Activated CD4-positive, alpha-beta memory T cell treated with anti-CD3 and anti-CD28 coated beads for 36 hours (primary cell): Measurements from ENCODE around the gene DNTT. TPM values are rescaled to one million over a fixed set of nuclear protein-coding genes. Genes with fewer than 3 reads are reported as not detected.
"Not testable (repeated sequence)": the region's sequence is repeated elsewhere in the genome, so short reads cannot be mapped to it uniquely, and the experiment has no call there.

Source experiments
- CTCF ChIA-PET: fragments of 350-600 bp; sonication (Branson Sonifier 250); formaldehyde crosslinking; loops from one replicate; lab custom pipeline; 2021; ENCODE audit warnings: antibody characterized with exemption, inconsistent platforms; lab: Charles Lee
- POLR2A ChIA-PET: fragments of 350-600 bp; sonication (Branson Sonifier 250); formaldehyde crosslinking; loops from one replicate; lab custom pipeline; 2021; ENCODE audit warnings: antibody characterized with exemption; lab: Charles Lee
- DNase-seq: peaks from one replicate; pipeline ENCODE4 v3.0.0-alpha.2; 2020
- H3K27ac Mint-ChIP-seq: one replicate; pipeline ENCODE4 v1.8.0; 2021; ENCODE audit warnings: mixed read lengths
- H3K27me3 Mint-ChIP-seq: one replicate; pipeline ENCODE4 v1.8.0; 2021; ENCODE audit warnings: mixed read lengths
- H3K36me3 Mint-ChIP-seq: one replicate; pipeline ENCODE4 v1.8.0; 2021; ENCODE audit warnings: mixed read lengths
- H3K4me1 Mint-ChIP-seq: one replicate; pipeline ENCODE4 v1.8.0; 2021; ENCODE audit warnings: low read depth, mixed read lengths
- H3K4me3 Mint-ChIP-seq: one replicate; pipeline ENCODE4 v1.8.0; 2021; ENCODE audit warnings: mild to moderate bottlenecking, mixed read lengths
- H3K9me3 Mint-ChIP-seq: one replicate; pipeline ENCODE4 v1.8.0; 2021; ENCODE audit warnings: mixed read lengths
- intact Hi-C: fragments of 100-400 bp; cut with micrococcal nuclease; formaldehyde crosslinking; loops from one replicate; pipeline ENCODE4 v1.15.1; 2023
- total RNA-seq, 2 experiments: library from RNA; stranded (reverse); gene quantifications; one replicate each; pipeline ENCODE4 v1.2.3, GENCODE V29; 2021

The DNTT gene
- total RNA-seq, 2 experiments from 2014 or later = not detected

DNA sequence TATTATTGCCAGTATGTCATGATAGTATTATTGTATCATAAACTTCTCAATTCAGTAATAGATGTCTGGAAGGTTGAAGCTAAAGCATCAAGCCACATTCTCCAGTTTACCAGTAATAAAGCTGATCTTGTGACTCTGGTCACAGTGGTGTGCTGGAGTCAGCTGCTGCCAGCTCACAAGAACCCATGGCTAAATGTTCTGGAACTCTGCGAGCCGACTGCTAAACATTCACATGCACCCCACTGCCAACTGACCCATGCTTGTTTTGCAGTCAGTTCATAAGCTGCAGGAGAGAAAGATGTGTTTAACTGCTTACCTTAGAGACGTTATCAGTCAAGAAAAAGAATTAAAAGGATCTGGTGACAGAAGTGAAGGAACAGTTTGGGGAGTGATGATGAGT, 5.9 kb upstream of the DNTT start:
- peaks cover 32% of the 10 kb centered on the region for H3K27me3 Mint-ChIP-seq
- intact Hi-C loops = no loop called here
- H3K36me3 Mint-ChIP-seq = no peaks in the 10 kb centered on the region
- no peak overlapping the region for H3K4me3 Mint-ChIP-seq
- no peak for DNase-seq
- CTCF ChIA-PET = no interaction called here
- POLR2A ChIA-PET = no interaction called here
- H3K9me3 Mint-ChIP-seq = no peaks in the 10 kb centered on the region
- H3K27ac Mint-ChIP-seq = no peak overlapping the region
- H3K4me1 Mint-ChIP-seq = peaks cover 10% of the 10 kb centered on the region

DNA sequence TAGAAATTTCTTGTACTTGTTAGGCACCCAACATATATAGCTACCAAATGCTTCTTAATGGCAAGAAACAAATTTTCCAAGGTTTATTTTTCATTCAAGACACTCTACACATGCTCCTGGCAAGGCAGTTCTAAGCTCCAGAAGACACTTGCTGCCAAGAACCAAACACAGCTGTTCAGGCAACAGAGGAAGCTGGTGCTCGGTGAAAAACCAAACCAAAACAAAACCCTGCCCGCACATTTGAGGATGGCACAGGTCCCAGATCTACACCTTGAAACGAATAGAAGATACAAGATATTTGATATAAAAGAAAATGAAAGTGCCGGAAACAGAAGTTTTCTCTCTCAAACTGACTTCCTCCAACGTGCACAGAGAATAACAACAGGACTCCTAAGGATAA, 4.9 kb upstream of the DNTT start:
- peaks cover 10% of the 10 kb centered on the region for H3K4me1 Mint-ChIP-seq
- intact Hi-C loops = no loop called here
- no peaks in the 10 kb centered on the region for H3K36me3 Mint-ChIP-seq

DNA sequence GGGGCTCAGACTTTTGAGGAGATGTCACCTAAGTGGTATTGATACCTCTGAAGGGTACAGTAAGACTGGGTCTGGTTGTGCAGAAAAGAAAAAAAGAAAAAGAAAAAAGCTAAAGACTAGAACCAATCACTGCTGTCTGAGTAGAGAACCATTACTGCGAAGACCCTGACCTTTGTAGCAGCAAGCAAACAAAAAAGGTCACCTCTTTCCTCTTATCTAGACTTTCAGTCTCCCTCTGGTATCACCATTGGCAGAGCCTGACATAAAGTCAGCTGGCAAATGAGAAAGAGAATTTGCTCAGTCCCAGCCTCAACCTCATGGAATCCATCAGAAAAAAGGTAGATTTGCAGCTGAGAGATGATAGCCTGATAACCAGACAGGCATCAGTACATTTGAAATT, 2.6 kb upstream of the DNTT start:
- no peak overlapping the region for H3K27ac Mint-ChIP-seq
- no peak overlapping the region for H3K4me3 Mint-ChIP-seq
- peaks cover 41% of the 10 kb centered on the region for H3K27me3 Mint-ChIP-seq

More for the DNA sequence above, 4.9 kb upstream of the DNTT start:
- Mint-ChIP-seq H3K27ac (peak overlapping the region; percentile 32), H3K9me3 (no peaks in the 10 kb centered on the region), H3K27me3 (peaks cover 32% of the 10 kb centered on the region), H3K4me3 (peak overlapping the region; percentile 20)
- POLR2A ChIA-PET = no interaction called here
- CTCF ChIA-PET = interaction anchor here (1.3 kb wide), 1 partner anchor 70 kb away, joined by 4 read pairs; no protein-coding TSS in a partner anchor
- no peak for DNase-seq

DNA sequence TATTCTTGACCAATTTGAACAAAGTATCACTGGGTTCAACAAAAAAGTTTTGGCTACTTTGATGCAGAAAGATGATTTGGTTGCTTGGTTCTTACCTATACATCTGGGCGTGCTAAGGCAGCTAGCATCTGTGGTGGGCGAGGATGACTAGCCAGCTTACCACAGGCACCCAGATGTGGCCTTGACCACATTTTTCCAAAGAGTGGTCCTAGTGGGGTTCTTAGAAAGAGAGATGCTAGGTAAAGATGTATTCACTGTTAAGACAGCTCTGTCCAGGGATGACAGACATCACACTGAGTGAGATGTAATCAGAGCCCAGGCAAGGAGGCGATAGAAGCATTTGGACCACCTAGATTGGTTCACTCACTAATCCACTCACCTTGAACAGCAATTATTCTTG, 785 bp downstream of the DNTT start:
- POLR2A ChIA-PET = no interaction called here
- H3K4me1 Mint-ChIP-seq = no peaks in the 10 kb centered on the region
- no peak for DNase-seq
- intact Hi-C loops = no loop called here
- H3K36me3 Mint-ChIP-seq = no peaks in the 10 kb centered on the region
- no peaks in the 10 kb centered on the region for H3K9me3 Mint-ChIP-seq
- H3K4me3 Mint-ChIP-seq = no peak overlapping the region
- H3K27ac Mint-ChIP-seq = no peak overlapping the region
- H3K27me3 Mint-ChIP-seq = peaks cover 46% of the 10 kb centered on the region
- CTCF ChIA-PET = interaction anchor here (1.0 to 2.6 kb wide), 2 partner anchors 10 to 75 kb away, joined by 4 to 9 read pairs; no protein-coding TSS in a partner anchor

More for the DNA sequence above, 2.6 kb upstream of the DNTT start:
- intact Hi-C loops = no loop called here
- POLR2A ChIA-PET = no interaction called here
- no peak for DNase-seq
- peaks cover 10% of the 10 kb centered on the region for H3K4me1 Mint-ChIP-seq
- CTCF ChIA-PET = interaction anchor here (1.5 to 2.4 kb wide), 2 partner anchors 34 to 72 kb away, joined by 5 to 6 read pairs; no protein-coding TSS in a partner anchor
- no peaks in the 10 kb centered on the region for H3K36me3 Mint-ChIP-seq
- H3K9me3 Mint-ChIP-seq = no peaks in the 10 kb centered on the region

DNA sequence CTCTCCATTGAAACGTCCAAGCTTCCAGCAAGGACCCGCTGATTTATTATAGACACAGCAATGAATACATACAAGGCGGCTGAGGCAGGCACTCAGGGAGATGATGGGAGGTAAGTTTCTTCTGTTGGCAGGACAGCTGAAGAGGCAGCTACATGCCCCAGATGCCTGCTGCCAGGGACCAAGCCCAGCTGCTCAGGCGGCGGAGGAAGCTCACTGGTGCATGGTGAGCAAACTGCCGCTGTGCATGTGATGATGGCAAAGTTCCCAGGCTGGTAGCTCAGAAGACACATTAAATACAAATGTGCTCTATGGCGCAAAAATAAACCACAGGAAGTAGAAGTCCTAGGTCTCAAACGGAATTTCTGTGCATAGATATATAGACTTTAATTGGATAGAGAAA, 2.3 kb downstream of the DNTT start:
- Mint-ChIP-seq H3K36me3 (no peaks in the 10 kb centered on the region), H3K4me3 (no peak overlapping the region), H3K9me3 (no peaks in the 10 kb centered on the region), H3K27me3 (peaks cover 43% of the 10 kb centered on the region), H3K4me1 (no peaks in the 10 kb centered on the region), H3K27ac (no peak overlapping the region)
- intact Hi-C loops = no loop called here
- DNase-seq = no peak
- ChIA-PET POLR2A (no interaction called here), CTCF (interaction anchor here (0.7 to 2.6 kb wide), 2 partner anchors 77 to 295 kb away, joined by 3 to 9 read pairs; no protein-coding TSS in a partner anchor)

DNA sequence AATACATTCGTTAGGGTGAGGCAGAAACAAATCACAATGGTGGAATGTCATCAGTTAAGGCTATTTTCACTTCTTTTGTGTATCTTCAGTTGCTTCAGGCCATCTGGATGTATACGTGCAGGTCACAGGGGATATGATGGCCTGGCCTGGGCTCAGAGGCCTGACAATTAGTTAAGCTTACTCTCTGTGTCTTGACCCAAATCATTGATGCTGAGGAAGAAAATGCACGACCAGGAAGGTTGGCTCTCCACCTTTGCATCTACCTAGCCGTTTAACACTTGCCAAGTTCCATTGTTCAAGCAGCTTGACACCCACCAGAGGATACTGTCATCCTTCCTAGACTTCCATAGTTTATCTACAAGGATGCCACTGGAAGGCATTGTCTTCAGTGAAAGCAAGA, 4.6 kb downstream of the DNTT start:
- DNase-seq, POLR2A ChIA-PET, CTCF ChIA-PET, H3K9me3 Mint-ChIP-seq, H3K4me1 Mint-ChIP-seq, H3K27ac Mint-ChIP-seq, H3K4me3 Mint-ChIP-seq, intact Hi-C loops, H3K36me3 Mint-ChIP-seq: not testable (repeated sequence)
- H3K27me3 Mint-ChIP-seq = peaks cover 35% of the 10 kb centered on the region

DNA sequence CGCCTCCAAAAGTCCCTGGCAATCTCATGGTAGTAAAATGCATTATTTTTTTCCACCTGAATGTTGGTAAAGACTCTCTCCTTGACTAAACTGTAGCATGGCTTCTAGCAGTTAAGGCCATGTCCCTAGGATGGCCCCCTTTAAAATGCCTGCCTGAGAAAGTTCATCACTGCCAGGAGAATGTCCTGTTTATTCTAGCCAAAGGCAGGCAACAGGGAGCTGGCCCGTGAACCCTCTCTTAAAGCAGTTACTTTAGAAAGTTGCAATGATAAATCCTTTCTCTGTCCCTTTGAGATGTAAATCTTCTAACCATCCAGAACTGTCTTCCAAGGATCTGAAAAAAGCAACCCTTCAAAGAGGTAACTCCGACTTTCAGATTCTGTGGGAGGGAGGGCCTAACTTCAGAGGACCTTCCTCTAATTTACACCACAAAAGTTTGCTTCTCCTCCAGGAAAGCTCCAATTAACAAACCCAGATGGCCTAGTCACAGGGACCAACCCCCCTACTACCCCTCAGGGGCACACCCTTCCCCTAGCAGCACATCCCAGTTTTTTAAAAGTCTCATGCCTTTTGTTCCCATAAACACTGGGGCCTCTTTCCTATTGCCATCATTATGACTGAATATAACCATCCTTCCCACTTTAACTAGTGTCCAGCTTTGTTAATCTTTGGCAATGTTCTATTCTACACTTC, 5.5 kb downstream of the DNTT start:
- no peak for DNase-seq
- no peaks in the 10 kb centered on the region for H3K4me1 Mint-ChIP-seq
- intact Hi-C loops = no loop called here
- no peaks in the 10 kb centered on the region for H3K9me3 Mint-ChIP-seq
- H3K27me3 Mint-ChIP-seq = peaks cover 30% of the 10 kb centered on the region
- ChIA-PET POLR2A (no interaction called here), CTCF (interaction anchor here (1.2 kb wide), 1 partner anchor 81 kb away, joined by 3 read pairs; no protein-coding TSS in a partner anchor)
- H3K4me3 Mint-ChIP-seq = no peak overlapping the region
- H3K27ac Mint-ChIP-seq = no peak overlapping the region
- no peaks in the 10 kb centered on the region for H3K36me3 Mint-ChIP-seq

DNA sequence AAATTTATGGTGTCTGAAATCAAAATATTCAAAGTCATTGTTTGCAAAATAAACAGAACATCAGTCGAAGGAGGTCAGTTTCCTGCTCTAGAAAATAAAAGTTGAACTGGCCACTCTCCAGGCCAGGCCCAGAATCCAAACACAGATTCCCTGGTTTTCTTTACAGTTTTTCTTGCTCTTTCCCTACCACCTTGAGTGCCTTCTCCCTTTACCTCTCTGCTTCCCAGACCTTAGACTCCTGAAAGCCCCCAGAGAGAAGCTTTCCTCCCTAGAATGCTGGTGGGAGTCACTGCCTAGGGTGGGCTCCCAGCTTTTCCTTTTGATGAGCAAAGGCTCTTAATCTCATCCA, 6.1 kb downstream of the DNTT start:
- ChIA-PET CTCF (interaction anchor here (1.2 kb wide), 1 partner anchor 81 kb away, joined by 3 read pairs; no protein-coding TSS in a partner anchor), POLR2A (no interaction called here)
- intact Hi-C loops = no loop called here
- H3K4me1 Mint-ChIP-seq = no peaks in the 10 kb centered on the region
- H3K9me3 Mint-ChIP-seq = no peaks in the 10 kb centered on the region
- no peak for DNase-seq
- H3K27ac Mint-ChIP-seq = no peak overlapping the region
- peaks cover 29% of the 10 kb centered on the region for H3K27me3 Mint-ChIP-seq
- no peaks in the 10 kb centered on the region for H3K36me3 Mint-ChIP-seq
- H3K4me3 Mint-ChIP-seq = no peak overlapping the region

DNA sequence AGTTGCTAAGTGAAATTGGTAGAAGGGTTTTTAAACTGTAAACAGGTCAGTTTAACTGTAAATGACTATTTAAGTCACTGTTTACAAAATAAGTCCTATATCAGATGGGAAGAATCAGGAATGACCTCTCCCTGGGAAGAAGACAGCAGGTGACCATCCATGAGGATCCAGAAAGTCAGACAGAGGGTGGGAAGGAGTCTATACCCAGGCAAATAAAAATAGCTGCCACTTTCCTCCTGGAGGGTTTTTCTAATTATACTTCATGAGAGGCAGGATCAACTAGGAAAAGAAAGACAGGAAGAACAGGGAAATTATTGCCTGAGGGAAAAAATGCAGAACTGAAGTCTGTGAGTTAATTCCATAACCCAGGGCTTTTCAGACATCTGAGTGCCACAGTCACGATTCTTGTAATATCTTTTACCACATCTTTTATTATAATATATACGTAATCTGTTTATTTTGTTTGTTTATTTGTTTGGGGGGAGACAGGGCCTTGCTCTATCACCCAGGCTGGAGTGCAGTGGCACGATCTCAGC, 7.0 kb downstream of the DNTT start:
- intact Hi-C loops = no loop called here
- Mint-ChIP-seq H3K9me3 (no peaks in the 10 kb centered on the region), H3K4me1 (no peaks in the 10 kb centered on the region), H3K27me3 (peaks cover 31% of the 10 kb centered on the region), H3K36me3 (no peaks in the 10 kb centered on the region), H3K4me3 (no peak overlapping the region), H3K27ac (no peak overlapping the region)
- POLR2A ChIA-PET = no interaction called here
- no peak for DNase-seq
- CTCF ChIA-PET = interaction anchor here (1.0 kb wide), 1 partner anchor 81 kb away, joined by 3 read pairs; no protein-coding TSS in a partner anchor

DNA sequence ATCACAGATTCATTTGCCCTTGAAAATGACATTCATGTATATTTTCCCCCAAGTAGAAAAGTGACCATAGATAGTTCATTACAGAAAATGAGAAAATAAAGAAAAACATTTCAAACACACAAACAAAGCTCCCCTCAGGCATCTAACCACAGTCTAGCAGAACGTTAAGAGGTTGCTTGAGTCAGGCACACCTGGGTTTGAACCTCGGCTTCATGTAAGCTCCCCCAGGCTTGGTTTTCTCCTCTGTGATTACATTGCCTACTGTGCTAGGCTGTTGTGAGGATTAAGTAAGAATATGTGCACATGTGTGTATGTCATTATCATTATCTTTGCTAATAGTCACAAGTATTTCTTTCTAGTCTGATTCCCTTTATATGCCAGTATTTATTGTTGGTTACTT, 9.1 kb downstream of the DNTT start:
- intact Hi-C loops = no loop called here
- DNase-seq = no peak
- Mint-ChIP-seq H3K27ac (no peak overlapping the region), H3K4me1 (no peaks in the 10 kb centered on the region), H3K9me3 (no peaks in the 10 kb centered on the region), H3K27me3 (peaks cover 26% of the 10 kb centered on the region), H3K36me3 (no peaks in the 10 kb centered on the region), H3K4me3 (no peak overlapping the region)
- POLR2A ChIA-PET = no interaction called here
- CTCF ChIA-PET = no interaction called here

DNA sequence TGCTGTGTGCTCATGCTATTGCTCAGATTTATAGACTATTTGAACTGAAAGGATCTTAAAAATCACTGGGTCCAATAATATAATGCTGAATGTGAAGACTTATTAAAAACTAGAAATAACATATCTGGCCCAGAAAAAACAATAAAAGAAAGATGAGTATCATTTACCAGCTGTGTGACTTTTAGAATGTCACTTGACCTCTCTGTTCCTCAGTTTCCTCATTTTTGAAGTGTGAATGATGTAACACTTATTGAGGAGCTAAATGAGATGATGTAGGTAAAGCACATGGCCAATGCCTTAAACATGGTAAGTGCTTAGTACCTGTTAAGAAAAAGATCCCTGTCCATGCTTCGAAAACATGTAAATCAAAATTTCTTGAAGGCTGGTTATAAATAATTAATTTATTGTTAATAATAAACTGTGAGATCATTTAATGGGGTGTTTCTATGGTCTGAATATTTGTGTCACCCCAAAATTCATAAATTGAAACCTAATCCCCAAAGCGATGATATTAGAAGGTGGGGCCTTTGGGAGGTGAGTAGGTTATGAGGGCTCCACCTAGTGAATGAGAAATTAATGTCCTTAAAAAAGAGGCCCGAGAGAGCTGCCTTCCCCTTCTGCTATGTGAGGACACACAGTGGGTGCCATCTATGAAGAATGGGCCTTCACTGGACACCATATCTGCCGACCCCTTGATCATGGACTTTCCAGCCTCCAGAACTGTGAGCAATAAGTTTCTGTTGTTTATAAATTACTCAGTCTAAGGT, 13.0 kb downstream of the DNTT start:
- CTCF ChIA-PET = interaction anchor here (1.5 to 2.3 kb wide), 2 partner anchors 17 to 88 kb away, joined by 3 to 9 read pairs; no protein-coding TSS in a partner anchor
- H3K27me3 Mint-ChIP-seq = peaks cover 20% of the 10 kb centered on the region
- POLR2A ChIA-PET = no interaction called here

More for the DNA sequence above, 13.0 kb downstream of the DNTT start:
- Mint-ChIP-seq H3K36me3 (no peaks in the 10 kb centered on the region), H3K27ac (no peak overlapping the region), H3K4me3 (no peak overlapping the region), H3K4me1 (no peaks in the 10 kb centered on the region), H3K9me3 (no peaks in the 10 kb centered on the region)
- DNase-seq = no peak
- intact Hi-C loops = no loop called here
